H1 (cell line): ENCODE data around the gene OR52E8. TPM values are rescaled to one million over a fixed set of nuclear protein-coding genes. Genes with fewer than 3 reads are reported as not detected.

Source experiments
- CTCF ChIA-PET: fragments of 300-600 bp; sonication (Branson Sonifier 250); formaldehyde crosslinking; loops from one replicate; lab custom pipeline; 2021; ENCODE audit not compliant: partially characterized antibody; lab: Charles Lee
- POLR2A ChIA-PET: fragments of 300-600 bp; sonication (Branson Sonifier 250); formaldehyde crosslinking; loops from one replicate; lab custom pipeline; 2021; ENCODE audit warnings: inconsistent platforms; ENCODE audit not compliant: partially characterized antibody; lab: Charles Lee
- DNase-seq, 2 experiments: peaks; one replicate each; pipeline versions ENCODE4 v3.0.0 to v3.0.0-alpha.2; 2010 to 2022; ENCODE audit warnings: low spot score in 2 of 2, low read depth in 1 of 2, mixed read lengths in 1 of 2
- FAIRE-seq: peaks from 2 replicates; lab custom pipeline; 2011; peaks lifted over from hg19 to GRCh38; lab: Jason Lieb, UNC
- H2AFZ ChIP-seq: 2 replicates; pipeline ENCODE4 v1.8.1; 2012; ENCODE audit warnings: low read length, inconsistent platforms
- H2AK5ac ChIP-seq: 2 replicates; pipeline ENCODE4 v1.6.1; 2013; ENCODE audit warnings: low read depth, low read length
- H2BK120ac ChIP-seq: replicated peaks from 2 replicates; pipeline ENCODE3; 2013; ENCODE audit warnings: low read depth, low read length, inconsistent platforms
- H2BK12ac ChIP-seq: 2 replicates; pipeline ENCODE4 v1.6.1; 2013; ENCODE audit warnings: low read depth, low read length
- H2BK15ac ChIP-seq: 2 replicates; pipeline ENCODE4 v1.6.1; 2013; ENCODE audit warnings: low read length
- H2BK20ac ChIP-seq: 2 replicates; pipeline ENCODE4 v1.6.1; 2013; ENCODE audit warnings: low read length
- H2BK5ac ChIP-seq: 2 replicates; pipeline ENCODE4 v1.6.1; 2013; ENCODE audit warnings: low read depth, low read length
- H3K14ac ChIP-seq: 2 replicates; pipeline ENCODE4 v1.6.1; 2013; ENCODE audit warnings: inconsistent platforms; ENCODE audit not compliant: insufficient read length
- H3K18ac ChIP-seq: 2 replicates; pipeline ENCODE4 v1.6.1; 2013; ENCODE audit warnings: low read length; ENCODE audit errors: extremely low read depth
- H3K23ac ChIP-seq: 2 replicates; pipeline ENCODE4 v1.6.1; 2013; ENCODE audit warnings: inconsistent platforms; ENCODE audit not compliant: insufficient read length
- H3K23me2 ChIP-seq: 2 replicates; pipeline ENCODE4 v1.6.1; 2013; ENCODE audit warnings: low read depth, low read length
- H3K27ac ChIP-seq: 2 replicates; pipeline ENCODE4 v1.6.1; 2011; ENCODE audit warnings: low read depth, low read length, inconsistent platforms
- H3K27me3 ChIP-seq, 4 experiments: replicated peaks in 1 of 4; 1 replicate in 1 of 4; 2 replicates in 3 of 4; pipeline versions ENCODE4 v1.6.1 to v1.8.1; 2011 to 2013; ENCODE audit warnings: low read length in 3 of 4, mild to moderate bottlenecking in 3 of 4, inconsistent platforms in 2 of 4, mixed read lengths in 2 of 4, moderate library complexity in 1 of 4; ENCODE audit not compliant: control insufficient read depth in 3 of 4, insufficient read depth in 3 of 4; ENCODE audit errors: extremely low read depth in 1 of 4
- H3K36me3 ChIP-seq, 4 experiments: 2 replicates each; pipeline versions ENCODE4 v1.6.1 to v1.8.1; 2011 to 2013; ENCODE audit warnings: mild to moderate bottlenecking in 4 of 4, low read length in 3 of 4, moderate library complexity in 2 of 4, control low read depth in 1 of 4, inconsistent platforms in 1 of 4; ENCODE audit not compliant: insufficient read depth in 4 of 4, control insufficient read depth in 2 of 4
- H3K4ac ChIP-seq: replicated peaks from 2 replicates; pipeline ENCODE3; 2013; ENCODE audit warnings: low read length, low read depth, mixed read lengths, inconsistent platforms; ENCODE audit not compliant: insufficient read length
- H3K4me1 ChIP-seq, 4 experiments: replicated peaks in 1 of 4; 1 replicate in 1 of 4; 2 replicates in 3 of 4; pipeline versions ENCODE4 v1.6.1 to v1.8.1; 2011 to 2013; ENCODE audit warnings: low read length in 3 of 4, inconsistent platforms in 2 of 4, mixed read lengths in 1 of 4; ENCODE audit not compliant: insufficient read depth in 4 of 4, control insufficient read depth in 3 of 4
- H3K4me2 ChIP-seq, 2 experiments: 2 replicates each; pipeline versions ENCODE4 v1.6.1 to v1.8.1; 2011 to 2013; ENCODE audit warnings: low read depth in 2 of 2, low read length in 2 of 2, control low read depth in 1 of 2, inconsistent platforms in 1 of 2, mild to moderate bottlenecking in 1 of 2; ENCODE audit not compliant: insufficient read depth in 1 of 2
- H3K4me3 ChIP-seq, 4 experiments: fragments of 200-600, 300-600 bp in 1 of 4; sonication (generic), shearing (Covaris generic), sonication (Bioruptor Twin) in 1 of 4; 2 replicates each; pipeline versions ENCODE4 v1.5.1 to v1.8.1; 2011 to 2016; ENCODE audit warnings: low read length in 4 of 4, low read depth in 3 of 4, control low read depth in 2 of 4, inconsistent platforms in 2 of 4, mild to moderate bottlenecking in 2 of 4, mixed read lengths in 1 of 4, moderate library complexity in 1 of 4; ENCODE audit not compliant: insufficient read depth in 2 of 4; ENCODE audit errors: extremely low read depth in 1 of 4
- H3K56ac ChIP-seq: replicated peaks from 2 replicates; pipeline ENCODE3; 2013; ENCODE audit warnings: low read depth, mild to moderate bottlenecking, mixed read lengths, low read length, inconsistent platforms; ENCODE audit not compliant: insufficient read length
- H3K79me1 ChIP-seq: 2 replicates; pipeline ENCODE4 v1.6.1; 2013; ENCODE audit warnings: low read depth, low read length, control low read depth
- H3K79me2 ChIP-seq, 2 experiments: 2 replicates each; pipeline versions ENCODE4 v1.6.1 to v1.8.1; 2012 to 2013; ENCODE audit warnings: low read length in 2 of 2, mild to moderate bottlenecking in 2 of 2, inconsistent platforms in 1 of 2; ENCODE audit not compliant: insufficient read depth in 2 of 2, control insufficient read depth in 1 of 2
- H3K9ac ChIP-seq, 4 experiments: replicated peaks in 1 of 4; 1 replicate in 1 of 4; 2 replicates in 3 of 4; pipeline versions ENCODE4 v1.6.1 to v1.8.1; 2011 to 2013; ENCODE audit warnings: low read depth in 3 of 4, low read length in 3 of 4, control low read depth in 2 of 4, mild to moderate bottlenecking in 2 of 4, moderate library complexity in 2 of 4, inconsistent platforms in 1 of 4; ENCODE audit errors: extremely low read depth in 1 of 4
- H3K9me3 ChIP-seq, 2 experiments: 2 replicates each; pipeline versions ENCODE4 v1.6.1 to v1.8.1; 2012 to 2013; ENCODE audit warnings: mild to moderate bottlenecking in 2 of 2, moderate library complexity in 2 of 2, control low read depth in 1 of 2, inconsistent platforms in 1 of 2, low read depth in 1 of 2, low read length in 1 of 2, mixed read lengths in 1 of 2; ENCODE audit not compliant: insufficient read depth in 2 of 2
- H4K20me1 ChIP-seq, 2 experiments: replicated peaks in 1 of 2; 2 replicates each; pipeline versions ENCODE3 to v1.8.1; 2011 to 2013; ENCODE audit warnings: inconsistent platforms in 2 of 2, low read length in 2 of 2, mild to moderate bottlenecking in 1 of 2; ENCODE audit not compliant: insufficient read depth in 2 of 2, control insufficient read depth in 1 of 2
- H4K5ac ChIP-seq: 2 replicates; pipeline ENCODE4 v1.6.1; 2013; ENCODE audit warnings: low read length, low read depth, mixed read lengths, inconsistent platforms; ENCODE audit not compliant: insufficient read length
- H4K8ac ChIP-seq: 2 replicates; pipeline ENCODE4 v1.8.0; 2013; ENCODE audit warnings: mild to moderate bottlenecking, moderate library complexity, low read length, inconsistent platforms; ENCODE audit not compliant: insufficient read depth; ENCODE audit errors: extremely low read depth
- H4K91ac ChIP-seq: replicated peaks from 2 replicates; pipeline ENCODE3; 2013; ENCODE audit warnings: low read length, mixed read lengths, inconsistent platforms; ENCODE audit not compliant: insufficient read length
- BCL11A ChIP-seq, 2 experiments: IDR thresholded peaks; one replicate each; pipeline ENCODE4 v1.6.1; 2011; ENCODE audit warnings: low read depth in 2 of 2, low read length in 2 of 2, mild to moderate bottlenecking in 2 of 2
- BRCA1 ChIP-seq: IDR thresholded peaks from 2 replicates; pipeline ENCODE4 v1.6.1; 2012; ENCODE audit warnings: low read depth, low read length, improper control_type of control experiment
- CBX5 ChIP-seq: fragments of 300-800, 300-1000 bp; sonication (generic); IDR thresholded peaks from 2 replicates; pipeline ENCODE4 v1.7.1; 2016; ENCODE audit warnings: antibody characterized with exemption, low read length, low read depth
- CHD1 ChIP-seq: IDR thresholded peaks from 2 replicates; pipeline ENCODE4 v1.6.1; 2012; ENCODE audit warnings: low read depth, low read length, improper control_type of control experiment
- EP300 ChIP-seq, 2 experiments: IDR thresholded peaks; 1 replicate in 1 of 2; 2 replicates in 1 of 2; pipeline ENCODE4 v1.6.1; 2011 to 2012; ENCODE audit warnings: low read depth in 2 of 2, low read length in 2 of 2, mild to moderate bottlenecking in 2 of 2, borderline replicate concordance in 1 of 2, inconsistent platforms in 1 of 2, moderate library complexity in 1 of 2
- HDAC2 ChIP-seq, 2 experiments: fragments of 300-600 bp in 1 of 2; sonication (generic) in 1 of 2; IDR thresholded peaks; 2 replicates each; pipeline ENCODE4 v1.6.1; 2011 to 2012; ENCODE audit warnings: low read depth in 2 of 2, low read length in 2 of 2, mild to moderate bottlenecking in 2 of 2, moderate library complexity in 2 of 2, borderline replicate concordance in 1 of 2, inconsistent platforms in 1 of 2
- JUN ChIP-seq: IDR thresholded peaks from 2 replicates; pipeline ENCODE4 v1.6.1; 2011; ENCODE audit warnings: low read depth, mild to moderate bottlenecking, improper control_type of control experiment, low read length
- JUND ChIP-seq: IDR thresholded peaks from 2 replicates; pipeline ENCODE4 v1.6.1; 2011; ENCODE audit warnings: mild to moderate bottlenecking, improper control_type of control experiment, low read length
- RNF2 ChIP-seq: fragments of 200-900, 300-1000 bp; sonication (generic); IDR thresholded peaks from 2 replicates; pipeline ENCODE4 v1.7.1; 2016; ENCODE audit warnings: borderline replicate concordance, low read depth, mild to moderate bottlenecking, antibody characterized with exemption, low read length; ENCODE audit not compliant: poor library complexity, severe bottlenecking; ENCODE audit errors: missing control alignments
- RXRA ChIP-seq: IDR thresholded peaks from 2 replicates; pipeline ENCODE4 v1.6.1; 2011; ENCODE audit warnings: low read depth, mild to moderate bottlenecking, low read length, moderate library complexity; ENCODE audit not compliant: insufficient read depth
- SRF ChIP-seq: IDR thresholded peaks from 2 replicates; pipeline ENCODE4 v1.6.1; 2011; ENCODE audit warnings: mild to moderate bottlenecking, low read depth, low read length, moderate library complexity
- USF2 ChIP-seq: IDR thresholded peaks from 2 replicates; pipeline ENCODE4 v1.6.1; 2011; ENCODE audit warnings: low read length, improper control_type of control experiment
- WGBS, 2 experiments: shearing (Covaris generic) in 1 of 2; methylation state at CpG; one replicate each; pipeline versions ENCODE4 v1.1.6 to v1.1.7; 2013 to 2015; ENCODE audit warnings: low lambda C conversion rate in 2 of 2, mixed read lengths in 2 of 2, inconsistent platforms in 1 of 2, low coverage in 1 of 2, missing lambda C conversion rate in 1 of 2; ENCODE audit not compliant: insufficient replicate concordance in 2 of 2, insufficient coverage in 1 of 2, insufficient read length in 1 of 2; ENCODE audit errors: extremely low coverage in 1 of 2, missing lambda C conversion rate in 1 of 2; 5-methylcytosine and 5-hydroxymethylcytosine counted together
- polyA plus RNA-seq, 7 experiments: library from polyadenylated mRNA; depleted of rRNA in 3 of 7; stranded (reverse) in 5 of 7; unstranded in 2 of 7; fragments of >200 nt in 5 of 7; fragments of 200-250 nt in 2 of 7; gene quantifications; 1 replicate in 5 of 7; 2 replicates in 1 of 7; 4 replicates in 1 of 7; pipeline versions ENCODE4 v1.2.1 to v1.2.3, GENCODE V29; 2011 to 2013; ENCODE audit warnings: missing spikeins in 2 of 7, mixed read lengths in 2 of 7
- total RNA-seq: library from RNA; stranded (reverse); fragmentation: NEBNext Ultra II Directional; extraction: Animal tissue kit (Norgen Biotek cat#: 25700); gene quantifications from 2 replicates; pipeline ENCODE4 v1.2.1, GENCODE V29; 2021

The OR52E8 gene
- total and polyA plus RNA-seq, 2 of the 8 experiments (the other 6 are each of a cell fraction or from before 2014, with no cell fraction given), result not detected

GRCh38 chr11:5880329-5880728 is 22.8 kb upstream of the OR52E8 start, which contains the start of gene OR52E4:
Gene OR52E4, plus strand, starts transcription at chr11:5880629. Its CDS starts 3,664 bp downstream, at chr11:5884293.
- Histone ChIP-seq H3K18ac (no peak within 1 kb of the TSS), H2AFZ (no peak within 1 kb of the TSS), H2BK15ac (no peak within 1 kb of the TSS), H3K36me3 (no peaks in the 10 kb centered on the region), H3K4me3 (no peak within 1 kb of the TSS), H3K4ac (no peak within 1 kb of the TSS), H2BK20ac (no peak within 1 kb of the TSS), H4K20me1 (no peaks in the 10 kb centered on the region), H3K14ac (no peak within 1 kb of the TSS), H3K79me2 (no peaks in the 10 kb centered on the region), H2AK5ac (no peak within 1 kb of the TSS), H2BK5ac (no peak within 1 kb of the TSS), H4K8ac (no peak within 1 kb of the TSS), H3K9ac (no peak within 1 kb of the TSS), H2BK12ac (no peak within 1 kb of the TSS), H3K56ac (no peak within 1 kb of the TSS), H3K23me2 (no peaks in the 10 kb centered on the region), H3K27ac (no peak within 1 kb of the TSS), H3K27me3 (no peaks in the 10 kb centered on the region), H2BK120ac (no peak within 1 kb of the TSS), H3K9me3 (no peaks in the 10 kb centered on the region), H4K91ac (no peak within 1 kb of the TSS), H3K79me1 (no peaks in the 10 kb centered on the region), H3K4me2 (no peak within 1 kb of the TSS), H4K5ac (no peak within 1 kb of the TSS), H3K4me1 (no peaks in the 10 kb centered on the region), H3K23ac (no peak within 1 kb of the TSS)
- 93% methylated on average over 4 of the region's 4 CpGs; no CpG with 5 or more reads in 1 of the 2 experiments for WGBS, 2 experiments
- DNase-seq, result no peak
- no peak for FAIRE-seq
- TF ChIP-seq USF2, result no peak
- no peak for TF ChIP-seq CBX5
- TF ChIP-seq JUND, result no peak
- TF ChIP-seq CHD1, result no peak
- TF ChIP-seq BCL11A (IDR thresholded peaks at IDR 0.05; ENCODE audit: low read depth in 2 of 2, low read length in 2 of 2), result no peak
- TF ChIP-seq RXRA, result no peak
- no peak for TF ChIP-seq HDAC2 (IDR thresholded peaks at IDR 0.05; ENCODE audit: borderline replicate concordance in 1 of 2, low read depth in 2 of 2, low read length in 2 of 2)
- TF ChIP-seq SRF, result no peak
- TF ChIP-seq JUN, result no peak
- TF ChIP-seq EP300 (IDR thresholded peaks at IDR 0.05; ENCODE audit: borderline replicate concordance in 1 of 2, low read depth in 2 of 2, low read length in 2 of 2), result no peak
- TF ChIP-seq RNF2, result no peak
- no peak for TF ChIP-seq BRCA1
- CTCF ChIA-PET, result interaction anchor here (1.1 kb wide), 1 partner anchor 11 kb away, joined by 4 read pairs; no protein-coding TSS in a partner anchor
- POLR2A ChIA-PET, result no interaction called here
